GM21526 (cell line): ENCODE results near the gene TRMU.
"Not testable (repeated sequence)": the region's sequence is repeated elsewhere in the genome, so short reads cannot be mapped to it uniquely, and the experiment has no call there.

ENCODE experiments used
- ATAC-seq: cut with Tn5 transposase; IDR thresholded peaks from one replicate; pipeline ENCODE4 v1.9.1; 2021; ENCODE audit warnings: moderate library complexity; ENCODE audit not compliant: unreplicated experiment, low FRiP score

TRMU gene

DNA sequence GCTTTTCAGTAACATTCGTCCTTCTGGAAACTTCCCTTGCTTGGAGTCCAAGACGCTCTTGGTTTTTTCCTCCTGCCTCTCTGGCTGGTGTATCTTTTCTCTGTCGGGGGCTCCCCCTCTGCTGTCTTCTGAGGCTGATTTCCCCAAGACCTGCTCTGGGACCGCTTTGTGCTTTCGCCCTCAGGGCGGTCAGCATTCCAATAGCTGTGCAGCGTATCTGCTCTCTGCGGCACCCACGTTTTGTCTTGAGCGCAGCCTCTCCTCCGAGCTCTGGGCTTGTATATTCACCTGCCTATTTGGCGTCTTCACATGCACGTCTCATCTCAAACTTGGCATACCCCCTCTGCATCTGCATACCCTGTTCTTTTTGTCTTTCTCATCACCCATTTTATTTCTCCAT lies 36.4 kb upstream of the TRMU start:
- ATAC-seq, result no peak

DNA sequence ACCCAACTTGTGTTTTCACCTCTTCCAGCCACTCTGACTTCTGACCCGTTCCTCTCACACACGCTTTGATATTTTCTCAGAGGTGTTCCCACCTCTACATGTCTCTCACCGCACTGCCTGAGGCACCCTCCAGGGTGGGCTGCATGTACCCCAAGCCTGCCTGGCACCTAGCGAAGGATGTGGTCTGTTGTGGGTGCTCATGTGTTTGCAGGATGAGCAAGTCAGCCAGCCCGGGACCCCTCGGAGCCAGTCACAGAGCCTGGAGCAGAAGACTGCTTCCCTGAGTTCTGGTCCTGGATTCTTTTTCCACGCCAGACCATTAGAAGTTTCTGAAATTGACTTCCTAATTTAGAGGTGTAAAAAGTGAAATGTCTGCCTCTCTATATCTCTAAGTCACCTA lies 35.0 kb upstream of the TRMU start:
- no peak for ATAC-seq

- ATAC-seq, result no peak
Observed at GRCh38 chr22:46303347-46303965, 32.1 kb upstream of the TRMU start.

GRCh38 chr22:46308283-46308988 lies 27.1 kb upstream of the TRMU start:
- ATAC-seq, result no peak

DNA sequence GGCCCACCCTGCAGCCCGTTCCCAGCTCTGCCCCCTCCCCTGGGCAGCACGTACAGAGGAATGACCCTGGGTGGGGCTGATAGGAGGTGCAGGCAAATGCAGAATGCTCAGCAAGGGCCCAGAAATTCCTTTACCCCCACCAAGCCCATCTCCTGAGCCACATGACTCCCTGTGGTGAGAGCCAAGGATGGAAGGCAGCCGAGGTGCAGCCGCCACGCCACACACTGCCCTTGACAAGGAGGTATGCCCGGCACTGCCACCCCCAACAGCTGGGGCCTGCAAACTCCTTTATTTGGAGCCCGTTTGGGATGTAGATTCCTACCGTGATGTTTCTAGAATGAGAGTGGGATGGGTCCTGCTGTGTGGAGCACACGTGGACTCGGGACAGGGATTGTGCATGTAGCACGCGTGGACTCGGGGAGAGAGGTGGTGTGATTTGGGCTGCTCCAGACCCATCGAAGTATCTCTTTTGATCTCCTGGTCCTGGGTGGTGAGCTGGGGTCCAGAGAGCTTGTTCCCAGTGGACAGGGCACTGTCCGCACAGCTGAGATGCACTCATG lies 25.9 kb upstream of the TRMU start:
- no peak for ATAC-seq

DNA sequence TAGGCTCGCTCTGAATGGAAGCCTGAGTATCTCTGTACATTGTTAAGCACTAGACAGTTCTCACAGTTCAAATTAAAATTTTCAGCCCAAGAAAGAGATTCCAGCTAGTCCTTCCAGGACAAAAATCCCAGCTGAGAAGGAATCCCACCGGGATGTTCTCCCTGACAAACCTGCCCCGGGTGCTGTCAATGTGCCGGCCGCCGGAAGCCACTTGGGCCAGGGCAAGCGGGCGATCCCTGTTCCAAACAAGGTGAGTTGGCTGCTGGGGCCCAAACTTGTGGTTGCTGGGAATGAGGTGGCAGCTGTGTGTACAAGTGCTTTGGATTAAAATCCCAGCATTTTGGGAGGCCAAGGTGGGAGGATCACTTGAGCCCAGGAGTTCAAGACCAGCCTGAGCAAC lies 23.5 kb upstream of the TRMU start:
- ATAC-seq, result no peak

DNA sequence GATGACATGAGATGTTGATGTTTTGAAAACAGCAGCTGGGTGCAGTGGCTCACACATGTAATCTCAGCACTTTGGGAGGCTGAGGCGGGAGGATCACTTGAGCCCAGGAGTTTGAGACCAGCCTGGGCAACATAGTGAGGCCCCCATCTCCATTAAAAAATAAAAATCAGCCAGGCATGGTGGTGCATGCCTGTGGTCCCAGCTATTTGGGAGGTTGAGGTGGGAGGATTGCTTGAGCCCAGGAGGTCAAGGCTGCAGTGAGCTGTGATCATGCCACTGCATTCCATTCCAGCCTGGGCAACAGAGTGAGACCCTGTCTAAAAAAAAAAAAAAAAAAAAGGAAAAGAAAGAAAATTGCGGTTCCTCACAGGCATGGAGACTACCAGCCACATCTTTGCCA lies 22.7 kb upstream of the TRMU start:
- ATAC-seq, result not testable (repeated sequence)

- no peak for ATAC-seq
Observed at GRCh38 chr22:46315976-46316375, 19.5 kb upstream of the TRMU start.

GRCh38 chr22:46317646-46318045 lies 17.9 kb upstream of the TRMU start:
- no peak for ATAC-seq

- no peak for ATAC-seq
Observed at GRCh38 chr22:46318576-46318975, 16.9 kb upstream of the TRMU start.

GRCh38 chr22:46319319-46319718 lies 16.2 kb upstream of the TRMU start:
- no peak for ATAC-seq

- ATAC-seq, result no peak
Observed at GRCh38 chr22:46320166-46320710, 15.3 kb upstream of the TRMU start.

DNA sequence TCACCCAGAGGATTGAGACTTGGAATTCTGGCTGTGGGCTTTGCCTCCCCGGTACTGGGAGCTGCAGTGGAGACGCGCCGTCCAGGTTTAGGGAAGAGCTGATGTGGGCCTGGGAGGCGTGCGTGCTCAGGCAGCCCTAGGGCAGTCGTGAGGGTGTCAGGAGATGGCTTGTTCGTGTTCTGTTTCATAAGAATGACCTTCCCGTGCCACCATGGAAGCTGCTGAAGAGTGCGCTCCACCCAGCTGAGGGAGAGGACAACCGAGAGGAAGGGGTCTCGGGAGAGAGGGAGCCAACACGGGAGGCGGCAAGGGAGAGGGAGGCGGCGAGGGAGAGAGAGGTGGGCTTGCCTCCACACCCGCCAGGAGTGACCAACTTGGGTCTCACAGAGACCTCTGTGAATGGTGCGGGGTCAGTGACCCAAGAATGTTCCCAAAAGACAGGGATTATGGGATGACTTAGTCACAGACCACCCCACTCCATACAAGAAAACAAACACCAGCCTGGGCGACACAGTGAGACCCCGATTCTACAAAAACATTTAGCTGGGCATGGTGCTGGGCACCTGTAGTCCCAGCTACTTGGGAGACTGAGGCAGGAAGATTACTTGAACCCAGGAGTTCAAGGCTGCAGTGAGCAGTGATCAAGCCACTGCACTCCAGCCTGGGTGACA lies 14.7 kb upstream of the TRMU start:
- ATAC-seq, result no peak

- ATAC-seq, result no peak
Observed at GRCh38 chr22:46322711-46323110, 12.8 kb upstream of the TRMU start.

DNA sequence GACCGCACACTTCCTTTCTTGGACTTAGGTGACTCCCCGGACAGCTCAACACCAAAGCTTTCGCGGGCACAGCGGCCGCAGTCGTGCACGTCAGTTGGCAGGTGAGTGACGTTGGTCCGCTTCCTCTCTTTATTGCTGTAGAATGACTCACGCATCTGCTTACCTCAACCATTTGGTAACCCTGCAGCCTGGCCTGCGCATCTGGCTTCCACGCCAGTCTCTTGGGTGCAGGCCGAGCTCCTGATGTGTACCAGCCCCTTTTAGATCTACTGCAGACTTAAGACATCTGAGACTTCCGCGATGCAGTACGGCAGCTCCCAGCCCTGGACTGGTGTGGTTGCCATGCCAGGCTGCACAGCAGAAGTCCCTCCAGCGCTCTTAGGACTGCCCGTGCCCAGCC lies 12.4 kb upstream of the TRMU start:
- ATAC-seq, result no peak

DNA sequence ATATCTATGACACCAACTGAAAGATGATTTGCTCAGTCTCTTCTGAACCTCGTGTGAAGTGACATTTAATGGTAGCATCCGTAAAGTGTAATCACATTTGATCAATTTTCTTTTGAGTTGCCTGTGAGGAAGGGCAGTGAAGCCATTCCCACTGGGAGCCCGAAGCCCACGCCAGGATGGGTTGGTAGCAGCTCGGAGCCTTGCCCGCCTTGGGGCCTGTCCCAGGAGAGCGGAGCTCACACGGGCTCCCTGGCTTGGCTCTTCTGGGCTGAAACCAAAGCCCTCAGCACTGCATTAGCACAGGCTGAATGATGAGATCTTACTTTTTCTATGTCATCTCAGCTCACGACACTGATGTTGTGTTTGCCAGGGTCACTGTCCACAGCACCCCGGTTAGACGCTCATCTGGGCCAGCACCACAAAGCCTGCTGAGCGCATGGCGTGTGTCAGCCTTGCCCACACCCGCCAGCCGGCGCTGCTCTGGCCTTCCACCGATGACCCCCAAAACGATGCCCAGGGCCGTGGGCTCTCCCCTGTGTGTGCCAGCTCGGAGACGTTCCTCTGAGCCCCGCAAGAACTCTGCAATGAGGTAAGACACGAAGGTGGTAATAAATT lies 9.3 kb upstream of the TRMU start:
- no peak for ATAC-seq

DNA sequence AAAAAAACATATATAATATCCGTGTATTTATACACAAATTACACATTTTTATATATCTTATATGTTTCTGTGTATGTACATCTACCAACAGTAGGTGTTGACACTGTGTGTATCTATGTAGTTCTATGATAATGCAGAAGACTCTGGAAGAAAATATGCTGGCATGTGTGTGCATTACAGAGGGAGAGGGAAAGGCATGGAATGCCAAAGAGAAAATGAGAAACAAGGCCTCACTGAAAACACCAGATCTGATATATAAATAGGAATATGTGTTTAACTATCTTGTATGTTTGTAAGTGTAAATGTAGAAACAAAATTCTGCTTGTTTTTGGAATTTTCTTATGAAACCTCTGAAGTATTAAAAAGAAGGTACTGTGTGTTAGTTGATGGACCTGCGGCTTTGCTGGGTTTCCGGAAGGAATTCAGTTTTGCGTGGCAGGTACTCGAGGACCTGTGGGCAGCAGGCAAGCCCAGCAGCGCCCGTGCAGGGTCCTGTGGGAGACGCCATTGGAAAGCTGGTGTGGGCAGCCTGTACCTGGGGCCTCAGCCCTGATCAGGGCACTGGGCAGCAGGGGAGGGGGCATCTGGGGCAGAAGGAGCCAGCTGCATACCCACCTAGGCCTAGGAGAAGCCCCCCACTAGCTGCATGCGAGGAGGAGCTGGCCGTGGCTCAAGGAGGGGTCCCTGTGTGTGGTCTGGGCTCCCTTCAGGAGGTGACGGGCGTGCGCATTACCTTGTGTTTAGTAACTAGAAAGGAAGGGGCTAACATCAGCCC lies 7.6 kb upstream of the TRMU start:
- no peak for ATAC-seq

- no peak for ATAC-seq
Observed at GRCh38 chr22:46328797-46329196, 6.7 kb upstream of the TRMU start.

GRCh38 chr22:46329616-46330015 lies 5.9 kb upstream of the TRMU start:
- ATAC-seq, result no peak

DNA sequence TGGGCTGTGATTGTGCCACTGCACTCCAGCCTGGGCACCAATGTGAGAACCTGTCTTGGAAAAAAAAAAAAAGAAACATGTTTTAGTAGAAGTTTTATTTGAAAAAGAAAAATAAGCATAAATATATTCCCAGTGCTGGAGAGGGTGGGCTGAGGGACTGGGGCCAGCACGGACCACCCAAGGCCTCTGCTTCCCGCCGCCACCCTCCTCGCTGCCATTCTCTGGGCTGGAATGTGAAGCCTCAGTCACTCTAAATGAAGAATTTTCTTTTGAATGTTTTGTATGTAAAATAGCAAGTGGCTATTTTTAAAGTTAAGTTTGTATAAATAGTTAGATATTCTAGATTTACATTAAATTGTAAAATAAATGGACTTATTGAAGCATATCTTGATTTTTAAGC lies 5.1 kb upstream of the TRMU start:
- ATAC-seq, result no peak
